Neuron (in vitro differentiated cells): ENCODE data around the gene GIPC2.
"Not testable (repeated sequence)": the region's sequence is repeated elsewhere in the genome, so short reads cannot be mapped to it uniquely, and the experiment has no call there.

Experiments
- H2AFZ ChIP-seq: one replicate; pipeline ENCODE4 v1.6.1; 2013; ENCODE audit warnings: low read depth, mild to moderate bottlenecking, inconsistent platforms, low read length, moderate library complexity
- H3K27me3 ChIP-seq: one replicate; pipeline ENCODE4 v1.6.1; 2013; ENCODE audit warnings: low read length; ENCODE audit not compliant: insufficient read depth
- H3K36me3 ChIP-seq: one replicate; pipeline ENCODE4 v1.6.1; 2013; ENCODE audit warnings: low read length; ENCODE audit not compliant: insufficient read depth
- H3K4me1 ChIP-seq: one replicate; pipeline ENCODE4 v1.6.1; 2013; ENCODE audit warnings: low read length; ENCODE audit not compliant: insufficient read depth
- H3K4me3 ChIP-seq: 2 replicates; pipeline ENCODE4 v1.5.1; 2013; ENCODE audit warnings: mild to moderate bottlenecking, low read length, moderate library complexity
- H3K9me3 ChIP-seq: one replicate; pipeline ENCODE4 v1.6.1; 2013; ENCODE audit warnings: low read length

GIPC2 gene

DNA sequence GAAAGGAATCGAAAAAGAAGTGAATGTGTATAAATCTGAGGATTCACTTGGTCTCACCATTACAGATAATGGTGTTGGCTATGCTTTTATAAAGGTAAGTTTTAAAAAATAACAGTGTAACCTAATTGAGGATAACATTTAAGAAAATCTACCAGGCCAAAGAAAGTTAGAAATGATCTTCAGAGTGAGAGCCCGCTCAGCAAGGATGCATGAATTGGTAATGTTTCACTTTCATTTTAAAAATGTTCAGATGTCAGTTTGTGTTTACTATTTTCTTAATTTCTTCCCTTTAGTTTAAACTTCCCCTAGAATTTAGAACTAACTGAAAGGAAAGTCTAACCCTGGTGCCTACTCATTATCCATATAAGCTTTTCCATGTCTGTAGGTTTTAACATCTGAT, 35.0 kb downstream of the GIPC2 start:
- H3K4me3 ChIP-seq, result no peak overlapping the region
- H2AFZ ChIP-seq, result no peak overlapping the region
- no peaks in the 10 kb centered on the region for H3K36me3 ChIP-seq

DNA sequence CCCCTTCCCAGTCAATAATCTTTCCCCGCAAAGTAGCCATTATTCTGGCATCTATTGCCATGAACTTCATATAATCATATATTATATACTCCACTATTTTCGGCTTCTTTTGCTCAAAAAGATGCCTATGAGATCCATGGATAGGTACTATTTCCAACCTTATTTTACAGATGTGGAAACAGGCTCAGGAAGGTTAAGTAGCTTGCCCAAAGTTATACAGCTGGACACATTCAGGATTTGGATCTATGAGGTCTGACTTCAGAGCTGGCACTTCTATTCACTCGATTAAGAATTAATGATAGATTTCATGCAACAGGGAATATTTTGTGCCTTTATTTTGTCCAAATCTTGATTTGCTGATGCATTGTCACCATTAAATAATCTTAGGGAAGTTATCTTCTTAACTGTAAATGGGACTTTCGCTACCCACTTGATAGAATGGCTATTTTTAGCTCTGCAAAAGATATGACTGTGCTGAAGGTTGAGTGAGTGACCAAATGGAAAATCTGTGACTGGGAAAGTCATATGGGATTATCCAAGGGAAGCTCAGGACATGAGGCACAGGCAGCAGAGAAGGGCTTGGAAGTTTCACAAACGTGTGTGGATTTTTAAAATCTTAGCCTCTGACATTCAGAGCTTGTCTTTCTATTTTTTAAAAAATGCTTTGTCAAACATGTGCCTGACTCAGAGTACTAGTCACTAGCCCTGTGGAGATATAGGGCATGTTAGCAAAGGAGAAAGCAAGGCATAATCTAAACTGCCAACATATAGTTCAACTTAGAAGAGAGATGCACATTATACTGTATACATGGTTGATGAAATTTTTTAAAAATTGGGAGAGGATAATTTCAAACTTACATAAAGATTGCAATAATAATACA, 36.5 kb downstream of the GIPC2 start:
- no peaks in the 10 kb centered on the region for H3K9me3 ChIP-seq
- H2AFZ ChIP-seq, result no peak overlapping the region
- H3K4me3 ChIP-seq, result no peak overlapping the region
- H3K36me3 ChIP-seq, result no peaks in the 10 kb centered on the region
- H3K27me3 ChIP-seq, result no peaks in the 10 kb centered on the region
- no peaks in the 10 kb centered on the region for H3K4me1 ChIP-seq

More for the DNA sequence above, 35.0 kb downstream of the GIPC2 start:
- H3K4me1 ChIP-seq, result no peaks in the 10 kb centered on the region
- no peaks in the 10 kb centered on the region for H3K9me3 ChIP-seq
- no peaks in the 10 kb centered on the region for H3K27me3 ChIP-seq

DNA sequence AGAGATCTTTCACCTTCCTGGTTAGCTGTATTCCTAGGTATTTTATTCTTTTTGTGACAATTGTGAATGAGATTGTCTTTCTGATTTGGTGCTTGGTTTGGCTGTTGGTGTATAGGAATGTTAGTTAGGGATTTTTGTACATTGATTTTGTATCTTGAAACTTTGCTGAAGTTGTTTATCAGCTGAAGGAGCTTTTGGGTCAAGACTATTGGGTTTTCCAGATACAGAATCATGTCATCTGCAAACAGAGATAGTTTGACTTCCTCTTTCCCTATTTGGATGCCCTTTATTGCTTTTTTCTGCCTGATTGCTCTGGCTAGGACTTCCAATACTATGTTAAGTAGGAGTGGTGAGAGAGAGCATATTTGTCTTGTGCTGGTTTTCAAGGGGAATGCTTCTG, 38.9 kb downstream of the GIPC2 start:
- H3K27me3 ChIP-seq, H3K9me3 ChIP-seq, H3K36me3 ChIP-seq, H3K4me3 ChIP-seq, H2AFZ ChIP-seq, H3K4me1 ChIP-seq: not testable (repeated sequence)

DNA sequence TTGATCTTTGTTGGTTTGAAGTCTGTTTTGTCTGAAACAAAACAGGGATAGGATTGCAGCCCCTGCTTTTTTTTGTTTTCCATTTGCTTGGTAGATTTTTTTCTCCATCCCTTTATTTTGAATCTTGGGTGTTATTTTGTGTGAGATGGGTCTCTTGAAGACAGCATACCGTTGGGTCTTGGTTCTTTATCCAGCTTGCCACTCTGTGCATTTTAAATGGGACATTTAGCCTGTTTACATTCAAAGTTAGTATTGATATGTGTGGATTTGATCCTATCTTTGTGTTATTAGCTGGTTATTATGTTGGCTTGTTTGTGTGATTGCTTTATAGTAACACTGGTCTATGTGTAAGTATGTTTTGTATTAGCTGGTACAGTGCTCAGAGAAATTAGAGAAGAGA, 40.9 kb downstream of the GIPC2 start:
- H3K36me3 ChIP-seq, result no peaks in the 10 kb centered on the region
- H2AFZ ChIP-seq, result no peak overlapping the region
- H3K9me3 ChIP-seq, result no peaks in the 10 kb centered on the region
- H3K4me1 ChIP-seq, result no peaks in the 10 kb centered on the region
- no peak overlapping the region for H3K4me3 ChIP-seq
- H3K27me3 ChIP-seq, result no peaks in the 10 kb centered on the region

DNA sequence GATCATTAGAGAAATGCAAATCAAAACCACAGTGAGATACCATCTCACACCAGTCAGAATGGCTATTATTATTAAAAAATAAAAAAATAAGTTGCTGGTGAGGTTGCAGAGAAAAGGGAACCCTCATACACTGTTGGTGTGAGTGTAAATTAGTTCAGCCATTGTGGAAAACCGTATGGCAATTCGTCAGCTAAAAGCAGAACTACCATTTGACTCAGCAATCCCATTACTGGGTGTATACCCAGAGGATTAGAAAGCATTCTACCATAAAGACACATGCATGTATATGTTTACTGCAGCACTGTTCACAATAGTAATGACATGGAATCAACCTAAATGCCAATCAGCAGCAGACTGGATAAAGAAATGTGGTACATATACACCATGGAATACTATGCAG, 42.2 kb downstream of the GIPC2 start:
- no peaks in the 10 kb centered on the region for H3K27me3 ChIP-seq
- no peak overlapping the region for H3K4me3 ChIP-seq
- H2AFZ ChIP-seq, result no peak overlapping the region
- H3K36me3 ChIP-seq, result no peaks in the 10 kb centered on the region
- H3K9me3 ChIP-seq, result no peaks in the 10 kb centered on the region
- H3K4me1 ChIP-seq, result no peaks in the 10 kb centered on the region

DNA sequence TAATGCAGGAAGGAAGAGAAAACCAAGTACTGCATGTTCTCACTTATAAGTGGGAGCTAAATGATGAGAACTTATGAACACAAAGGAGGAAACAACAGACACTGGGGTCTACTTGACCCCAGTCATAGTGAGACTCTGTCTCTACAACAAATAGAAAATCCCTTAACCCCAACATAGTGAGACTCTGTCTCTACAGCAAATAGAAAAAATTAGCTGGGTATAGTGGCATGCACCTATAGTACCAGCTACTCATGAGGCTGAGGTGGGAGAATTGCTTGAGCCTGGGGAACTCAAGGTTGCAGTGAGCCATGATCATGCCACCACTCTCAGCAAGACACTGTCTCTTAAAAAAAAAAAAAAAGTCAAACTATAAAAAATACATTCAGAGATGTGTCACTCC, 42.7 kb downstream of the GIPC2 start:
- no peak overlapping the region for H3K4me3 ChIP-seq

DNA sequence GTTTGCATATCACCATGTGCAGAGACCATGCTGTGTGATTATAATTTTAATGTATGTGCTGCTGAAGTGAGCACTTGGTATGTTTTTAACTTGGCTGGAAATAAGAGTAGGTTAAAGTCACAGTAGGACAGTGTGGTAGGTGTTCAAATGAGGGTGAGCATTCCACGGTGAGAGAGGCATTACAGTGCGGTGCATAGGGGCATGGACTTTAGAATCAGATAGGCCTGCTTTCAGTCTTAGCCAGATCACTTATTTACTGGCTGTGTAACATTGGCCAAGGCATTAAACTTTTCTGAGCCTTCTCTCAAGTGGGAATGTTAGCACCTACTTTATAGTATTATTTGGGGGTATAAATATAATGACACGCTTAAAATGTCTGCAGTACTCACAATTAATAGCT, 43.2 kb downstream of the GIPC2 start:
- H2AFZ ChIP-seq, result no peak overlapping the region
- H3K4me1 ChIP-seq, result no peaks in the 10 kb centered on the region
- no peaks in the 10 kb centered on the region for H3K27me3 ChIP-seq
- H3K36me3 ChIP-seq, result no peaks in the 10 kb centered on the region
- H3K4me3 ChIP-seq, result no peak overlapping the region
- H3K9me3 ChIP-seq, result no peaks in the 10 kb centered on the region

More for the DNA sequence above, 42.7 kb downstream of the GIPC2 start:
- Histone ChIP-seq H3K9me3 (no peaks in the 10 kb centered on the region), H2AFZ (no peak overlapping the region), H3K27me3 (no peaks in the 10 kb centered on the region), H3K36me3 (no peaks in the 10 kb centered on the region), H3K4me1 (no peaks in the 10 kb centered on the region)

DNA sequence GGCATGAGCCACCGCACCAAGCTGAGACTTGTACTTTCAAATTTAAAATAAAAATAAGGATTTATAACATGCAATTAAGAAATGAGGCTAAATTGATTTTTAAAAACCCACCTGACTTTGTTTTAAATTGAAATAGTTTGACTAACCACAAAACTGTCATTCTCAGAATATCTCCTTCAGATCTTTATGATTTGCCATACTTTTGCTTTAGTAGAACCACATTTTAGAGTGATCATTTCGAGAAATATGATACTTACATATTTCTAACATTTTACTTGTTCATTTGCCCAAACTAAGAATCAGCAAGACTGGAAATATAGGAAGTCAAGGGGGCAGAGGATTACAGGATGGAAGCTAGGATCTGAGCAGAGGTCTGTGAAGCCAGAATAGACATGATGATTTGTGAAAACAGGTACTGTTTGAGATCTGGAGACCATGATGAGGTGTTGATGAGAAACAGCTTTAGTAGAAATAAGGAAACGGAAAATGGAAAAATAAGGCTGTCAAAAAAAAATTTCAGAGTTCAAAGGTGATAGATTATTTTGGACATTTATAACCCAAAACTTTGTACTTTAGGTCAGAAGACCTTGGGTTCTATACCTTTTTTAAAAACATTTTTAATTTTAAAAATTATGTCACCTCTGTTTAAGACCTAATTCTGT, 44.8 kb downstream of the GIPC2 start:
- no peaks in the 10 kb centered on the region for H3K4me1 ChIP-seq
- no peaks in the 10 kb centered on the region for H3K36me3 ChIP-seq
- H3K9me3 ChIP-seq, result no peaks in the 10 kb centered on the region
- H3K27me3 ChIP-seq, result no peaks in the 10 kb centered on the region
- no peak overlapping the region for H3K4me3 ChIP-seq
- H2AFZ ChIP-seq, result no peak overlapping the region

DNA sequence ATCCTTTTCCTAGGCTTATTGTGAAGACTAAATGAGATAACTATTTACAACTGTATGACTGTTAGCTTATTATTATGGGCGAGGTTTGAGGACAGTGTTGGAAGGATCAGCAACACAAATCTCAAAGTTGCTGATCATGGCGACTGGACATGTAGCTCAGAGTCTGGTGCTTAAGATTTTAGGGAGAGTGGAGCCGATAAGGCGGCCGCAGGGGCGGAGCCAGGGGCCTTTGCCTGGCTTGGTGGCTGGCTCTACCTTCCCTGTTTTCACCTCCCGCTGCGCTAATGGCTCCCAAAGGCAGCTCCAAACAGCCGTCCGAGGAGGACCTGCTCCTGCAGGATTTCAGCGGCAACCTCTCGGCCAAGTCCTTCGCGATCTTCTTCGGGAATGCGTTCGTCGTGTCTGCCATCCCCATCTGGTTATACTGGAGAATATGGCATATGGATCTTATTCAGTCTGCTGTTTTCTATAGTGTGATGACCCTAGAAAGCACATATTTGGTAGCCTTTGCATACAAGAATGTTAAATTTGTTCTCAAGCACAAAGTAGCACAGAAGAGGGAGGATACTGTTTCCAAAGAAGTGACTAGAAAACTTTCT, 45.5 kb downstream of the GIPC2 start:
- H3K27me3 ChIP-seq, result no peaks in the 10 kb centered on the region
- no peaks in the 10 kb centered on the region for H3K4me1 ChIP-seq
- H3K4me3 ChIP-seq, result no peak overlapping the region
- H3K9me3 ChIP-seq, result no peaks in the 10 kb centered on the region
- no peaks in the 10 kb centered on the region for H3K36me3 ChIP-seq
- H2AFZ ChIP-seq, result no peak overlapping the region

DNA sequence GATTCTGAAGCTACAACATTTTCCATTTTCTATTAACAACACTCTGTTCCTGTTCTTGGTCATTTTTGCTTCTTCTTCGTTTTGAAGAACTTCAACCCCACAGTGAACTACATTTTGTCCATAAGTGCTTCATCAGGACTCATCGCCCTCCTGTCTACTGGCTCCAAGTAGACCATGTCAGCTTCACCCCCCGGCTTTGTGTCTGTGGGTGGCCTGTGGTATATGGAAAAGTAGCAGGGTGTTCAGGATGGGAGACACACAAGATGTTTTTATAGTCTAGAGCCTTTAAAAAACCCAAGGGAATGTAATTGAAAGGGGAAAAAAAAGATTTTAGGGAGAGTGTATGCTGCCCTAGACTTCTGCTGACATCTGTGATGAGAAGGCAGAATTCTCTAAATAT, 46.1 kb downstream of the GIPC2 start:
- Histone ChIP-seq H3K36me3 (no peaks in the 10 kb centered on the region), H3K4me1 (no peaks in the 10 kb centered on the region), H3K27me3 (no peaks in the 10 kb centered on the region), H2AFZ (no peak overlapping the region), H3K4me3 (no peak overlapping the region), H3K9me3 (no peaks in the 10 kb centered on the region)

DNA sequence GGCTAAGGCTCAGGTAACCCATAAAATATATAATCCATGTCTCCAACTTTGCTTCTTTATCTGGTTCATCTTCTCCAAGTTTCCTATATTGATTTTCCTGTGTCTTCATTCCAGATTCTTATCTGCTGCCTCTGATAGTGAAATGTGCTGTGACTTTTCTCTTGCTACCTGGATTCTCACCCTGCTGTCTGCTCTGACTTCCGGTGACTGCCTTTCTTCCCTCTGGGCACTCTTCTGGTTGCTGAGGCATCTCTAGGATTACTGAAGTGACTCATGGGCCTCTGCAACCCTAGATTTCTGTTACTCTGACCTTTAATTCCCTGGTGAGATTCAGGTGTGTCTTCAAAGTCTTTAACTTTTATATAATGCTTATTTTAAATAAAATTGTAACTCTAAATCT, 46.9 kb downstream of the GIPC2 start:
- no peak overlapping the region for H2AFZ ChIP-seq
- no peaks in the 10 kb centered on the region for H3K9me3 ChIP-seq
- no peaks in the 10 kb centered on the region for H3K4me1 ChIP-seq
- H3K4me3 ChIP-seq, result no peak overlapping the region
- H3K36me3 ChIP-seq, result no peaks in the 10 kb centered on the region
- no peaks in the 10 kb centered on the region for H3K27me3 ChIP-seq

DNA sequence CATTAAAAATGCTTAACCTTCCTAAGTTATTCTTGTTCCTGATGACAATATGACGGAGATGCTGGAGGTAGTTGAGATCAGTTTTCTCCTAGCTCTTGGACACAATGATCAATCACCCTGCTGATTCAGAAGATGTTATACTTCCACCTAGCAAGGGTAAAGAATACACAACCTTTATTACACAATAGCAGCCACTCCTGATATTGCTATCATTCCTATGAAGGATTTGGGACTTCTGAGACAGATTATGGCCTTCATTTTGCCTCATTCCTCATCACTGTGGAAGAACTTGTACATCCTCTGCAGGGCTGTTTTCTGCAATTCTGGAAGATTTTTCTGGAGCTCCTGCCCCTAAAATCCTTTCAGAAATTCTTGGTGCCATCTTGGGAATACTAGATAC, 47.8 kb downstream of the GIPC2 start:
- no peaks in the 10 kb centered on the region for H3K9me3 ChIP-seq
- H3K4me1 ChIP-seq, result no peaks in the 10 kb centered on the region
- H3K36me3 ChIP-seq, result no peaks in the 10 kb centered on the region

DNA sequence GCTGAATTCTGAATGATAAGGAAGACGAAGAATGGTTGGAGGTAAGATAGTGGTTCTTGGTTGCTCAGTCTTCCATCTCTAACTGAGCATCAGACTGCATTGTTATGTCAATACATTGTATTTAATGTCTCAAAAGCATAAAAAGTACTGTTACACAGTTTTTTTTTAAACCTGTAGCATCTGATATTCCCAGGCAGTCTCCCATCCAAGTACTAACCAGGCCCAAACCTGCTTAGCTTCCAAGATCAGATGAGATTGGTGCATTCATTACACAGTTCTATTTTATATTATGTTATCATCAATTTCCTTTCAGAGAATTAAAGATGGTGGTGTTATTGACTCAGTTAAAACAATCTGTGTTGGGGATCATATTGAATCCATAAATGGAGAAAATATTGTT, 48.9 kb downstream of the GIPC2 start:
- Histone ChIP-seq H3K4me3 (no peak overlapping the region), H3K27me3 (no peaks in the 10 kb centered on the region), H3K9me3 (no peaks in the 10 kb centered on the region), H2AFZ (no peak overlapping the region), H3K4me1 (no peaks in the 10 kb centered on the region), H3K36me3 (no peaks in the 10 kb centered on the region)

More for the DNA sequence above, 47.8 kb downstream of the GIPC2 start:
- Histone ChIP-seq H3K4me3 (no peak overlapping the region), H2AFZ (no peak overlapping the region), H3K27me3 (no peaks in the 10 kb centered on the region)
